HG03442 (cell line): Measurements from ENCODE around the gene HSPB2.
"Not testable (repeated sequence)": the region's sequence is repeated elsewhere in the genome, so short reads cannot be mapped to it uniquely, and the experiment has no call there.

Experiments
- ATAC-seq: cut with Tn5 transposase; IDR thresholded peaks from one replicate; pipeline ENCODE4 v1.9.1; 2021; ENCODE audit warnings: mild to moderate bottlenecking, moderate library complexity; ENCODE audit not compliant: unreplicated experiment

Gene HSPB2, protein sequence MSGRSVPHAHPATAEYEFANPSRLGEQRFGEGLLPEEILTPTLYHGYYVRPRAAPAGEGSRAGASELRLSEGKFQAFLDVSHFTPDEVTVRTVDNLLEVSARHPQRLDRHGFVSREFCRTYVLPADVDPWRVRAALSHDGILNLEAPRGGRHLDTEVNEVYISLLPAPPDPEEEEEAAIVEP

DNA sequence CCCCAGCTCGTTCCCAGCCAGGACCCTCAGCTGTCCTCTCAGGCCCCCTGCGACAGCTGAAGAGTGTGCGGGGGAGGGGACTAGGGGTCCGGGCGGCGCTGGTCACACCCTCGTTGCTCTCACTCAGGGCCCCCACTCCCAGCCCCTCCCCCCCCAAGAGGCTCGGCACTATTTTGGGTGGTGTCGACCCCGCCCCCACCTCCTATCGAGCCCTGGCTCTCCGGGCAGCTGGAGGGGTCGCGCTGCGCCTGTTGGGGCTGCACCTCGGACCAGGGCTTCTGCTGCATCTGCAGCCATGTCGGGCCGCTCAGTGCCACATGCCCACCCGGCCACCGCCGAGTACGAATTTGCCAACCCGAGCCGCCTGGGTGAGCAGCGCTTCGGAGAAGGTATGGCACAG lies at the start of gene HSPB2:
HSPB2 (plus strand) TSS at position 200 of the 400 bp plus-strand sequence; CDS start at position 296, 96 bp downstream.
- ATAC-seq: no peak

DNA sequence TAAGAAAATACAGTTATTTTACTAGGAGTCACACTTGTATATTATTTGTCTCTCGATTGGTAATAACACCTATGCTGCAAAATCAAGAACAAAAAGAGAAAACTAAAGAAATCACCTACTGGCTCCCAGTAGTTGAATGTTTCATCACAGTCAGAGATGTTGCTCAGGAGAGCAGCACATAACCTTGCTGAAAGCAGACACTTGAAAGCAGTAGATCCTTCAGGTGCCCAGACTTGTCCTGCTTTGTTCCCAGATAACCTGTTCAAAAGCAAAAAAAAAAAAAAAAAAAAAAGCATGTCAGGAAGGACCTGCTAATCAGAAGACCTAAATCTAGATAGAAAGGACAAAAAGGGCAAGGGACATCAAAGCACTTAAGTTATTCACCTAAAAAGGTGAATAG lies 42.4 kb upstream of the HSPB2 start:
- no peak for ATAC-seq

DNA sequence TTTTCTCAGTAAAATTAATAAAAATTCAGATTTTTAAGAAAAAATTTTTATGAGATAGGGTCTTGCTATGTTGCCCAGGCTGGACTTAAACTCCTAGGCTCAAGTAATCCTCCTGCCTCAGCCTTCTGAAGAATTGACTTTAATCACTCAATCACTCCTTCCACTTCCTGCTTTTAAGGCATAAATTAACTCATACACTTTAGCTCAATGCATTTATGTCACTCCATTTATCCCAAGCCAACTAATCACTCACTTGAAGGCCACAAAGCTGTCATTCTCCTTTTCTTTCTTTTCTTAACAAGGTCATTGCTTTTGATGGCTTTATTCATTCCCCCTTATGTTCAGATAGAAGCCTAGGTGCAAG lies 42.0 kb upstream of the HSPB2 start:
- peak; percentile 2 for ATAC-seq

DNA sequence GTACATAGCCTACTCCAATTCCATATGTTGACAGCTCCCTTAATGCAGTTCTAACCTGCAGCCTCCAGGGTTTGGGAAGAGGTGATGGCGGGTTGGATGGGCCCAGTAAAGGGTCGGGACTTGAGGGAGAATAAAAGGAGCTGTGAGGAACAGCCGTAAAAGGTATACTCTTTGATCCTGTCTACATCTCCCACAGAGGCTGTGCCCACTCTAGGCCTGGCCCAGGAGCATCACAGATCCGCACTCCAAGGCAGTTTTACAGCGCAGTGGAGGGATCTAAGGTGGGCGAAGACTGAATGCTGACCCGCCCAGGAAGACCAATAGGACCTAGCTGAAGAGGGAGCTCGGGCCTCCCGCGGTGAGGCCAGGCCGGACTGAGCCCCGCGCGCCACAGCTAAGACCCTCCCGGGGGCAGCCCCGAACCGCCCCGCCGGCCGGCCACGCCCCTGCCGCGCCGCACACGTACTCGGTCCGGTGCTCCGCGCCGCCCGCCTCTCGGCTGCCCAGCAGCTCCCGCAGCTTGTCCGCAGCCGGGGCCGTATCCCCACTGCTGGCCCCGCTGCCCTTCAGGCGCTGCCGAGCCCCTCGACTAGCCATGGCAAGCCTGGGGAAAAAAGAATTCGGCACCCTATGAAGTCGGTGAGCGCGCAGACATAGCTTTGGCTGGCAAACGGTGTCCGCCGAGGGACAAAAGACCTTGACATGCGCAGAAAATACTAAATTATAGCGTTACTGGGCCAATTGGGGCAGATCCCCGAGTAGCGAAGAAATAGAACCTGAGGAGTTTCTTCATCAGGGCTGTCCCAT lies 41.4 kb upstream of the HSPB2 start, which contains the start of gene ALG9:
ALG9 (minus strand) TSS at position 696 of the 807 bp plus-strand sequence; CDS start at position 597, 99 bp downstream.
- ATAC-seq: peak; percentile 82

DNA sequence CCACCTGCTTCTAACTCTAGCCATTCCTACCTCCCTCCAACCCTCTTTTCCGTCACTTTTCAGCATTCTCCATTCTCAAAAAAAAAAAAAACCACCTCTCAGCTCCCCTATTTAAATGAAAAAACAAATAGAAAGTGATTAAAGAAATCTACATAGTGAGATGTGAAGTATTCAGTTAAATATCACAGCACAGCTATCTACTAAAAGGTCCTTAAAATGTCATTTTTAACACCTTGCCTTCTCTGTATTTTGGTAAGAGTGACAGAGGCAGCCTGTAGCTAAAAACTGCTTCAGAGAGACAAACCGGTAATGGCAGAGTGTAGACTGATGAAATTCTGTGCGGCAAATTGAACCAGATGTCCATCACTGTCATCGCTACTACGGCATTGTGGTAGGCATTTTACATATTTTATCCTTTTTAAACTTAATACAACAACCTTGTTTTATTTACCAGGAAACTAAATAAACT lies 40.8 kb upstream of the HSPB2 start:
- ATAC-seq: no peak

DNA sequence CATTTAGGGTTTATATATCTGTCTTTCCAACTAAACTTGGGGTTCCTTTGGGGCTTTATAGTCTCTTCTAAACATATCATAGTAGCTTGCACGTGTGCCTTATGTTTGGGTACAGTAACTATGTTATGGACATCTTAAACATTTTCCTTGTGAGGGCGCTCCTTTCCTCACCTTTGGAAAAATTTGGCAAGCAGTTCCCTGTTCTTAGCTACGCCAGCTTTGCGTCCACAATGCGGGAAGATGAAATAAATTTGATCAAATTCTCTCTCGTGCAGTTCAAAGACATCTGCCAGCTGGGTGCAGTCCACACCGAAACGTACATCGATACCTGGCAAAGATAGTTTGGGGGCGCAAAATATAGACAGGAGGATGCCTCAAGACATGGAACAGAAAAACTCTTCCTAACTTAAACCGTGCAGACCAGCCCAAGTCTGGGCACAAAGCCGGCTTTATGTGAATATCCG lies 34.1 kb upstream of the HSPB2 start:
- ATAC-seq: no peak

DNA sequence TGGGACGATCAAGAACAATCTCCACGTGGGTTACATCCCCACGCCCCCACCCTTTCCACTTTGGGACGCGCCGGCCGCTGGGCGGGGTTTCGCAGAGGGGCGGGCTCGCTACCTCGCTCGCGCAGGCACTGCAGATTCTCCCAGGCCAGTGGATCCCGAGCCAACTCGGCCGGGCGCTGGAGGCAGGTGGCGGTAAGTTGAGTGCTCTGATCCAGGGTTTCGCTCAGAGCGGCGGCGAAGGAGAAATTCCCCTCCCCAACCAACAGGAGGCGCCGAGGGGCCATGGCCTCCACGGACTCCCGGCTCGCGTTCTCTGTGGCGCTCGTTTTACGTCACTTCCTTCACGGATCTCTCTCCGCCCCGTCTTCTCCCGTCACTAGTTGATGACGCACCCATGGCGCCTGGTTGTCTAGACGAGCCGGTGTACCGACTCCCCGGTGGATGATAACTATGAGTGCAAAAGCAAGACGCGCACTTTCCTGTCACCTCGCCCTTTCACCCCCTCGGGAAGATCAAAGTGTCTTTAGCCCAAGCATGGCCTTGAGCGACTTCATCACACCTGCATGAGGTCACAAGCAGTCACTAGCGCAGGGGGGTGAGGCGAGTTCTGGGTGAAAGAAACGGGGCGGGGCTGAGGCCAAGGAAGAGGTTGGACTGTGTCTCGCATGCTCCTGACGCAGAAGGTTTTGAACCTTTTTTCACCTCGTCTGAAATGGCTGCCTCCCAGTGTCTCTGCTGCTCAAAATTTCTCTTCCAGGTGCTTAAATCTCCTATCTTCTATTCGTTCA lies 33.5 kb upstream of the HSPB2 start, which contains the start of the genes CFAP68 and FDXACB1:
CFAP68 (plus strand) TSS at position 693 of the 788 bp plus-strand sequence; CDS start at position 713, 20 bp downstream.
FDXACB1 (minus strand) TSS at position 317 of the 788 bp plus-strand sequence; CDS start at position 284, 33 bp downstream.
- ATAC-seq: peak; percentile 90

DNA sequence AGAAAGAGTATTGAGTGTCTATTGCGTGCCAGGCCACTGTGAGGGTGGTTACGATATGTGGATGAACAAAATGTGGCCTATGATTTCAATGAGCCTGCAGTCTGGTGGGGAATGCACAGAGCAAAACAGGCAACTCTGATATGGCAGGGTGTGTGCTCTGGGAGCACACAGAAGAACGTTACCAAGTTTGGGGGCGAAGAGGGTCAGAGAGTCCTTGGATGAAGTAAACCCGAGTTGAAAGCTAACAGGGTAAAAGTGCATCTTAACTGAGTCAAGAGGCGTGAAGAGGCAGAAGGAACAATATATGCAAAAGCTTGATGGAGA lies 32.9 kb upstream of the HSPB2 start:
- no peak for ATAC-seq

DNA sequence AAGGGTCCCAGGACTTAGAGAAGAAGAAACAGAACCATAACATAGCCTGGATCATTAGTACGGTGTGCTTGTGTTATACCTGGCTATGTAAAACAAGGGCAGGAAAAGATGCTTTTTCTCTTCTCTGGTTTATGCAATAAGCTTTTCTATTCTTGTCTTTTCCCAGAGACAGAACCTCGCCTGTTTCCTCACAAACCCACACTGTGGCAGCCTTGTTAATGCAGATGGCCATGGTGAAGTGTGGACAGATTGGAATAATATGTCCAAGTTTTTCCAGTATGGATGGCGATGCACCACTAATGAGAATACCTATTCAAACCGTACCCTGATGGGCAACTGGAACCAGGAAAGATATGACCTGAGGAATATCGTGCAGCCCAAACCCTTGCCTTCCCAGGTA lies 30.3 kb upstream of the HSPB2 start:
- ATAC-seq: no peak

DNA sequence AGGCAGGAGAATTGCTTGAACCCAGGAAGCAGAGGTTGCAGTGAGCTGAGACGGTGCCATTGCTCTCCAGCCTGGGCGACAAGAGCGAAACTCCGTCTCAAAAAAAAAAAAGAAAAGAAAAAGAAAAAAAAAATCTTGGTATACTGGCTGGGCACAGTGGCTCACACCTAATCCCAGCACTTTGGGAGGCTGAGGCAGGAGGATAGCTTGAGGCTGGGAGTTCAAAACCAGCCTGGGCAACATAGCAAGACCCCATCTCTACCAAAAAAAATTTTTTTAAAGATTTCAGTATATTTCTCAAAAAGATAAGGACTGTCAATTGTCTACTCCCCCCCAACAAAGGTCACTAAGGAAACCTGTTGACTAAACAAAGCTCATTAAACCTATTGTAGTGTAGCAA lies 27.5 kb upstream of the HSPB2 start:
- not testable (repeated sequence) for ATAC-seq

DNA sequence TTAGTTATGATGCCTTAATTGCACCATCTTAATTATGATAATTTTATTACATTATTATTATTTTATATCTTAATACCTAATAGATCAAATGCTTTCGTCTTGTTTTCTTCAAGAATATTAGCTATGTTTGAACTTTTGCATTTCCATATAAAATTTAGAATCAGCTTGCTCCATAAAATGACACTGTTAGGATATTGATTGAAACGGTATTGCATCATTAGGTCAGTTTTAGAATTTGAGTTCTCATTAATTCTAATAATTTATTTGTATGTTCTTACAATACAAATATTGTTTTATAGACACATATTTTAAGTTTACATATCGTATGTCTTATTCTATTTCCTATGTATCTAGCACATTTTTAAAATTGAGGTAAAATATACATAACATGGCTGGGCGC lies 26.5 kb upstream of the HSPB2 start:
- no peak for ATAC-seq

DNA sequence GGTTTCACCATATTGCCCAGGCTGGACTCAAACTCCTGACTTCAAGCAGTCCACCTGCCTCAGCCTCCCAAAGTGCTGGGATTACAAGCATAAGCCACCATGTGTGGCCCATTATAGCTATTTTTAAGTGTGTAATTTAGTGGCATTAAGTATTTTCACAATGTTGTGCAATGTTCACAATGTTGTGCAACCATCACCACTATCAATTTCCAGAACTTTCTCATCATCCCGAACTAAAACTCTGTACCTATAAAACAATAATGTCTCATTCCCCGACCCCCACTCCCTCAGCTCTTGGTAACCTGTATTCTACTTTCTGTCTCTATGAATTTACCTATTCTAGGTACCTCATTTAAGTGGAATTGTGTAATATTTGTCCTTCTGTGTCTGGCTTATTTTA lies 25.7 kb upstream of the HSPB2 start:
- ATAC-seq: no peak

DNA sequence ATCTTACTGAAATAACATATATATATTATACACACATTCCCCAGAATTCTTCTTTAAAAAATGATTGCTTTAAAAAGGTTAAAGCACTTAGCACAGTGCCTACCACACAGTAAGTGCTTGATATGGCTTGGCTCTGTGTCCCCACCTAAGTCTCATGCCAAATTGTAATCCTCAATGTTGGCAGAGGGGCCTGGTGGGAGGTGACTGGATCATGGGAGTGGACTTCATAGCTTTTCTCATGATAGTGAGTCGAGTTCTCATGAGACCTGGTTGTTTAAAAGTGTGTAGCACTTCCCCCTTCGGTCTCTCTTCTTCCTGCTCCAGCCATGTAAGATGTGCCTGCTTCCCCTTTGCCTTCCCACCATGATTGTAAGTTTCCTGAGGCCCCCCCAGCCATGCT lies 7.1 kb upstream of the HSPB2 start:
- ATAC-seq: no peak

DNA sequence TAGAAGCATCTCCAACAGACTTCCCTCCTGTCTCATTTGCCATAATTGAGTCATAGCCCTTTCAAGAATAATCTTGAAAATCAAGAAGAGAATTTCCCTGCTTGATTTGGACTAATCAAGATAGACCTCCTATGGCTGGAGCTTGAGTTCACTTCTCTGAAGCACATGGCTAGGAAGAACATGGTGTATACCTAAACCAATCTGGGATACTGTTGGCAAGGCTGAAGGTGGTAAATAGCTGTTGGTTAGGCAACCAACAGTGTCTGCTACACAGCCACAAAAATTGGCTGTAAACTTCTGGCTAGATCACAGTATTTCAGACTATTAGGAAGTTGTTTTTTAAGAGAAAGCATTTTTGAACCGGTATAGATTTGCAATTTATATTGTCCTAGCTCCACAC lies 5.9 kb upstream of the HSPB2 start:
- ATAC-seq: no peak

DNA sequence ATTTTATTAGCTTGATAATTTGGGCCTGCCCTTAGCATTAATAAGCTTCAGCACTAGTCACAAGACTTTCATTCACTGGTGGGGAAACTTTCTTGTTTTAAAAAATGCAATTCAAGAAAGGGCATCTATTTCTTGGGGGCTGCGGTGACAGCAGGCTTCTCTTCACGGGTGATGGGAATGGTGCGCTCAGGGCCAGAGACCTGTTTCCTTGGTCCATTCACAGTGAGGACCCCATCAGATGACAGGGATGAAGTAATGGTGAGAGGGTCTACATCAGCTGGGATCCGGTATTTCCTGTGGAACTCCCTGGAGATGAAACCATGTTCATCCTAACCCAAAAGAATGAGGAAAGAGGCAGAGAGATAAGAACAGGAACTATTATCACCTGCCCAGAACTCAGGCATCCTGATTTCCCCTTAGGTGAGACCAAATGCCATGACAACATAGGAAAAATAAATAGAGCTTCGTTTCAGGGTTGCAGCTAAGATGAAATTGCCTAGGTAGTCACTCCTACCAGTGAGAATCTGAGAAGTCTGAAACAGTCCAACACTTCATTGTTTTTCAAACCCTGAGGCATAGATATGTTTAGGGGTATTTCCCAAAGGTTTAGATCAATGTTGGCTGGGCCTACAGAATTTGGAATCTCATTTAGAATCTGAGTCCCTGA lies 3.8 kb upstream of the HSPB2 start:
- no peak for ATAC-seq

DNA sequence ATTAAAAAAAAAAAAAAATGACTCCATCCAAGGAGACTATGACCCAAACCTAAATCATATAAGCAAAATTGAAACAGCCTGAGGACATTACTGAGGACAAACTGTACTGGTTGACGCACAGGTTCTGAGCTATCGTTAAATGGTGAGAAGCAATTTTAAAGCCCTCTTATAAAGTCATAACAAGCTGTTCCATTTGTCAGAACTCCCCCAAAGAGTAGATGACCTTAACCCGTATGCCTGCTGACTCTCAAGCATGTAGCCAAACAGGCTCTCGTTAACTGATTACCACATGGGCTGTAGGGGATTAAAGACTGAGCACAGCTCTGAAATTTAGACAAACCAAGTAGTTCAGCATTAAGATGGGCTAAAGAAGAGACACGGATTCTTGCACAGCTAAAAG lies 3.2 kb upstream of the HSPB2 start:
- no peak for ATAC-seq

DNA sequence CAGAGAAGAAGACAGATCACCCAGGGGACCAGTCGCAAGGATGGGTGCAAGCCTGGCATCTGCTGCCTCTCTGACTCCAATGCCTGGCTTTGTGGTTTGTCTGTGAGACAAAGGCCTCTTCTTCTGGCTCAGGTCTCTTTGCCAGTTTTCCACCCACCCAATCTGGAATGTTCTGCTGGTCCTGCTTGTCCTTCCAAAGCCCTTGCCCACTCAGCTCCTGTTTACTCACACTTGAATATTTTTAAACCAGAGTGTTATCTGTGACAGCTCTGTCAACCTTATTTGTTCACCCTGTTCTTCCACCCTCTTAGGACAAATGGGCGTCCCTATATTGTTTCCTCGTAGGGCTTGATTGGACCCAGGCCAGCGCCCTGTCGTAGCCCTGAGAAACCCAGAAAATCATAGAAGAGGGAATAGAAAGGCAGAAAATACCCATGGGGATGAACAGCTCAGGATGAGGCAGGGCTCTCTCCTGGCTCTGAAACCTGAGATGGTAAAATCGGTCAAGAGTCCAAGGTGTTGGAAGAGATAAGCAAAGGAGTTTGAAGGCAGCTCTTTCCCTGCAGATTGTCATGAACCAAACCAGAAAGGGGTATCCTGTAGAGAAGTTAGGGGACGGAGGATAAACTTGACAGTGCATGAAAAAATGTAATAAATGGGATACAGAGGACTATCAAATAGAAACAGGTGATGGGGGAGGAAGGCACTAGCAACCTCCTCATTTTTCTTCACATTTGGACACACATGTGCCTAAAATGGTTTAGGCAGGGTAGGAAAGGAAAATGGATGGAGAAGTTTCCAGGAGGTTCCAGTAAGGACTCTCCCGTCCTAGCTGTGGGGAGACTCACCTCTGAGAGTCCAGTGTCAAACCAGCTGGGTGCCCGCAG lies 1.6 kb upstream of the HSPB2 start:
- no peak for ATAC-seq

DNA sequence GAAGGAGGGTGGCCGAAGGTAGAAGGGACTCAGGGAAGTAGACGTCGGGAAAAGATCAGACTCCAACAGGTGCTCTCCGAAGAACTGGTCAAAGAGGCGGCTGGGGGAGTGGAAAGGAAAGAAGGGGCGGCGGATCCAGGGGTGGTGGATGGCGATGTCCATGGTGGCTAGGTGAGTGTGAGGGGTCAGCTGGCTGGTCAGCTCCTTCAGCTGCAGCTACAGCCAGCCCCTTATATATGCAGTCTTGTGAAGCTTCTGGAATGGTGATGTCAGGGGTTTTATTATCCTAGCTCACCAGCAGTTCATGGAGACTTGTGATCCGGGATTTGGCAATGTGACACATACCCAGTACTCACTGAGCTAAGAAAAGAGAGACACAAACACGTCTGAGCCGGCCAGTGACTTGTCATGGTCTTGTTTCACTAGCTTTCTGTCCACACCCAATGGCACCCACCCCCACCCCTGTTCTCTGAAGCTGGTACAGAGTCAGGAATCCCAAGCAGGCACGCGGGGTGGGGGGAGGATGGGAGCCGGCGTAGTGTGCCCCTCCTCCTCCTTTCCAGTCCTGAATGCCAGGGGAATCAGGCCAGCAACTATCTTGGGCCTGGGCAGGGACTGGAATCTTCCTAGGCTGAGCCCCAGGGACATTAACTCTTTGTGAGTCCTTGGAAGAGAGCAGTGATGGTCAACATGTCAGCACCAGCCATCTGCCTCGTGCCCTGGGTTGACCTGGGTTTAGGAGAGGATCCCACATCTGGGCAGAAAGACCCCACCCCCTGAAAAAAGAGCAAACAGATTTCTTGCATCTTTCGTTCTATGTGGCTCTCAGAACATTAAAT lies 752 bp upstream of the HSPB2 start, which contains the start of gene CRYAB:
CRYAB (minus strand) TSS at position 208 of the 839 bp plus-strand sequence; CDS start at position 162, 46 bp downstream.
- no peak for ATAC-seq
